Measurements from ENCODE around the gene HOXD8.

The HOXD8 gene

GRCh38 chr2:176149481-176149938, 20.0 kb downstream of the HOXD8 start:
- Histone ChIP-seq H2AFZ (ENCODE audit: low read depth, low read length, severe bottlenecking) (no peak overlapping the region), H3K9me2 (replicated peaks; ENCODE audit: insufficient read depth, low read length) (no peaks in the 10 kb centered on the region), H3F3A (ENCODE audit: insufficient read depth) (no peaks in the 10 kb centered on the region), H3K9me3 (ENCODE audit: insufficient read depth, low read length) (no peaks in the 10 kb centered on the region), H3K27me3 (ENCODE audit: low read length) (no peaks in the 10 kb centered on the region), H3K27ac (ENCODE audit: low read depth, low read length) (no peak overlapping the region), H3K4me2 (ENCODE audit: low read depth, low read length, poor library complexity, severe bottlenecking) (no peak overlapping the region), H3K4me3 (ENCODE audit: insufficient read depth, low read length, poor library complexity, severe bottlenecking) (no peak overlapping the region), H3K36me3 (ENCODE audit: low read length) (no peaks in the 10 kb centered on the region), H3K79me2 (ENCODE audit: insufficient read depth, low read length) (no peaks in the 10 kb centered on the region), H4K20me1 (ENCODE audit: low read depth, low read length) (no peaks in the 10 kb centered on the region), H3K9ac (ENCODE audit: low read length) (no peak overlapping the region)
- TF ChIP-seq EZH2phosphoT487 (conservative IDR thresholded peaks at IDR 0.05; ENCODE audit: low read length), result no peak
- no peak for TF ChIP-seq CTCF (IDR thresholded peaks at IDR 0.05; ENCODE audit: insufficient read depth, low read length, poor library complexity, severe bottlenecking)

- no peak for TF ChIP-seq CTCF (IDR thresholded peaks at IDR 0.05; ENCODE audit: insufficient read depth, low read length, poor library complexity, severe bottlenecking)
- no peak for TF ChIP-seq EZH2phosphoT487 (conservative IDR thresholded peaks at IDR 0.05; ENCODE audit: low read length)
- H2AFZ ChIP-seq (ENCODE audit: low read depth, low read length, severe bottlenecking), result no peak overlapping the region
- no peaks in the 10 kb centered on the region for H3K9me2 ChIP-seq (replicated peaks; ENCODE audit: insufficient read depth, low read length)
- H3K4me3 ChIP-seq (ENCODE audit: insufficient read depth, low read length, poor library complexity, severe bottlenecking), result no peak overlapping the region
- H3K9ac ChIP-seq (ENCODE audit: low read length), result no peak overlapping the region
- H3F3A ChIP-seq (ENCODE audit: insufficient read depth), result no peaks in the 10 kb centered on the region
- no peaks in the 10 kb centered on the region for H3K36me3 ChIP-seq (ENCODE audit: low read length)
- no peaks in the 10 kb centered on the region for H3K79me2 ChIP-seq (ENCODE audit: insufficient read depth, low read length)
- H3K27ac ChIP-seq (ENCODE audit: low read depth, low read length), result no peak overlapping the region
- H3K27me3 ChIP-seq (ENCODE audit: low read length), result no peaks in the 10 kb centered on the region
- no peak overlapping the region for H3K4me2 ChIP-seq (ENCODE audit: low read depth, low read length, poor library complexity, severe bottlenecking)
- no peaks in the 10 kb centered on the region for H4K20me1 ChIP-seq (ENCODE audit: low read depth, low read length)
- H3K9me3 ChIP-seq (ENCODE audit: insufficient read depth, low read length), result no peaks in the 10 kb centered on the region
Measured at GRCh38 chr2:176149939-176150583, 20.6 kb downstream of the HOXD8 start.

- no peak overlapping the region for H3K4me2 ChIP-seq (ENCODE audit: low read depth, low read length, poor library complexity, severe bottlenecking)
- H4K20me1 ChIP-seq (ENCODE audit: low read depth, low read length), result no peaks in the 10 kb centered on the region
- no peak overlapping the region for H3K9ac ChIP-seq (ENCODE audit: low read length)
- H3K9me2 ChIP-seq (replicated peaks; ENCODE audit: insufficient read depth, low read length), result no peaks in the 10 kb centered on the region
- H3K27me3 ChIP-seq (ENCODE audit: low read length), result no peaks in the 10 kb centered on the region
- no peak overlapping the region for H3K4me3 ChIP-seq (ENCODE audit: insufficient read depth, low read length, poor library complexity, severe bottlenecking)
- H3K9me3 ChIP-seq (ENCODE audit: insufficient read depth, low read length), result no peaks in the 10 kb centered on the region
- H3K36me3 ChIP-seq (ENCODE audit: low read length), result no peaks in the 10 kb centered on the region
- no peak for TF ChIP-seq CTCF (IDR thresholded peaks at IDR 0.05; ENCODE audit: insufficient read depth, low read length, poor library complexity, severe bottlenecking)
- no peak for TF ChIP-seq EZH2phosphoT487 (conservative IDR thresholded peaks at IDR 0.05; ENCODE audit: low read length)
- H3K27ac ChIP-seq (ENCODE audit: low read depth, low read length), result no peak overlapping the region
- H3F3A ChIP-seq (ENCODE audit: insufficient read depth), result no peaks in the 10 kb centered on the region
- H3K79me2 ChIP-seq (ENCODE audit: insufficient read depth, low read length), result no peaks in the 10 kb centered on the region
- no peak overlapping the region for H2AFZ ChIP-seq (ENCODE audit: low read depth, low read length, severe bottlenecking)
Measured at GRCh38 chr2:176150584-176151441, 21.3 kb downstream of the HOXD8 start.
